Measurements from ENCODE around the gene FANCI. TPM values are rescaled to one million over a fixed set of nuclear protein-coding genes. Genes with fewer than 3 reads are reported as not detected.

The FANCI gene
- total and polyA plus RNA-seq, 2 experiments from 2014 or later = 63.6 to 66.8 TPM

GRCh38 chr15:89317186-89317720, 73.5 kb downstream of the FANCI start:
- no peaks in the 10 kb centered on the region for H3K9me2 ChIP-seq (ENCODE audit: insufficient read depth)
- no peak for ATAC-seq
- no peak overlapping the region for H3K4me3 Mint-ChIP-seq
- peaks cover 6% of the 10 kb centered on the region for H3K27me3 Mint-ChIP-seq (ENCODE audit: insufficient read depth, low read depth, poor library complexity)
- no peak overlapping the region for H3K27ac ChIP-seq (ENCODE audit: low read depth)
- H3K4me1 ChIP-seq (ENCODE audit: insufficient read depth) = no peaks in the 10 kb centered on the region
- H4K20me1 ChIP-seq (replicated peaks; ENCODE audit: insufficient read depth) = peaks cover 29% of the 10 kb centered on the region
- H3K36me3 ChIP-seq (ENCODE audit: insufficient read depth) = peaks cover 43% of the 10 kb centered on the region
- H3K4me2 ChIP-seq = no peak overlapping the region
- peaks cover 85% of the 10 kb centered on the region for H3K36me3 Mint-ChIP-seq (ENCODE audit: low read depth)
- H3K4me1 Mint-ChIP-seq = no peaks in the 10 kb centered on the region
- no peak overlapping the region for H3K27ac Mint-ChIP-seq
- no peak overlapping the region for H2AFZ ChIP-seq
- TF ChIP-seq POLR2AphosphoS5 (IDR thresholded peaks at IDR 0.05; ENCODE audit: low read depth) (no peak), ZNF114 (CRISPR knock-in tag; IDR thresholded peaks at IDR 0.05) (no peak), CTCF (conservative IDR thresholded peaks at IDR 0.05; ENCODE audit: low read depth in 2 of 2) (no peak), NANOG (IDR thresholded peaks at IDR 0.05; ENCODE audit: borderline replicate concordance) (no peak), JUNB (IDR thresholded peaks at IDR 0.05; ENCODE audit: unreplicated experiment) (no peak), EZH2 (IDR thresholded peaks at IDR 0.05; ENCODE audit: low read depth, unreplicated experiment) (no peak), ZNF331 (CRISPR knock-in tag; IDR thresholded peaks at IDR 0.05; ENCODE audit: low read depth) (no peak)
- H3K27me3 ChIP-seq (ENCODE audit: insufficient read depth) = no peaks in the 10 kb centered on the region
- H3K4me3 ChIP-seq = no peak overlapping the region
- DNase-seq (ENCODE audit: low spot score) = no peak
- H3K9me3 Mint-ChIP-seq = no peaks in the 10 kb centered on the region
- peaks cover 10% of the 10 kb centered on the region for H3F3A ChIP-seq (replicated peaks; ENCODE audit: low read depth)
- no peaks in the 10 kb centered on the region for H3K79me2 ChIP-seq (replicated peaks; ENCODE audit: insufficient read depth)

GRCh38 chr15:89319678-89320077, 75.9 kb downstream of the FANCI start:
- H4K20me1 ChIP-seq (replicated peaks; ENCODE audit: insufficient read depth) = peaks cover 35% of the 10 kb centered on the region
- Mint-ChIP-seq H3K4me1 (no peaks in the 10 kb centered on the region), H3K36me3 (ENCODE audit: low read depth) (peaks cover 88% of the 10 kb centered on the region), H3K4me3 (no peak overlapping the region), H3K27ac (no peak overlapping the region), H3K9me3 (no peaks in the 10 kb centered on the region; the same call in 2 of the 3 replicates), H3K27me3 (ENCODE audit: insufficient read depth, low read depth, poor library complexity) (peaks cover 11% of the 10 kb centered on the region)
- H3K9me2 ChIP-seq (ENCODE audit: insufficient read depth) = no peaks in the 10 kb centered on the region
- ATAC-seq (no peak), DNase-seq (ENCODE audit: low spot score) (no peak)
- no peak overlapping the region for H2AFZ ChIP-seq
- H3K79me2 ChIP-seq (replicated peaks; ENCODE audit: insufficient read depth) = no peaks in the 10 kb centered on the region
- no peaks in the 10 kb centered on the region for H3K27me3 ChIP-seq (ENCODE audit: insufficient read depth)
- H3F3A ChIP-seq (replicated peaks; ENCODE audit: low read depth) = peaks cover 10% of the 10 kb centered on the region
- TF ChIP-seq ZNF462 (CRISPR knock-in tag; IDR thresholded peaks at IDR 0.05) = no peak
- TF ChIP-seq NANOG (IDR thresholded peaks at IDR 0.05; ENCODE audit: borderline replicate concordance) = no peak
- no peak for TF ChIP-seq POLR2AphosphoS5 (IDR thresholded peaks at IDR 0.05; ENCODE audit: low read depth)
- TF ChIP-seq STAT1 (IDR thresholded peaks at IDR 0.05; ENCODE audit: unreplicated experiment) = no peak
- no peak for TF ChIP-seq EZH2phosphoT487 (IDR thresholded peaks at IDR 0.05; ENCODE audit: unreplicated experiment)
- TF ChIP-seq REST (IDR thresholded peaks at IDR 0.05; ENCODE audit: unreplicated experiment) = no peak
- H3K4me1 ChIP-seq (ENCODE audit: insufficient read depth) = no peaks in the 10 kb centered on the region
- H3K4me2 ChIP-seq = no peak overlapping the region
- H3K36me3 ChIP-seq (ENCODE audit: insufficient read depth) = peaks cover 56% of the 10 kb centered on the region
- no peak overlapping the region for H3K27ac ChIP-seq (ENCODE audit: low read depth)
- H3K4me3 ChIP-seq = no peak overlapping the region

All from GM23338 (cell line).